HG03108 (cell line): ENCODE measurements around the gene TUBAL3.
"Not testable (repeated sequence)": the region's sequence is repeated elsewhere in the genome, so short reads cannot be mapped to it uniquely, and the experiment has no call there.

ENCODE experiments used
- ATAC-seq: cut with Tn5 transposase; IDR thresholded peaks from one replicate; pipeline ENCODE4 v1.9.1; 2021; ENCODE audit warnings: moderate library complexity; ENCODE audit not compliant: unreplicated experiment

The TUBAL3 gene

GRCh38 chr10:5424751-5425150 lies 20.1 kb upstream of the TUBAL3 start:
- ATAC-seq = no peak

GRCh38 chr10:5423771-5424170 lies 19.1 kb upstream of the TUBAL3 start:
- no peak for ATAC-seq

- ATAC-seq = no peak
Measured at GRCh38 chr10:5419466-5420094, 15.0 kb upstream of the TUBAL3 start.

- no peak for ATAC-seq
Measured at GRCh38 chr10:5418584-5418983, 14.0 kb upstream of the TUBAL3 start.

GRCh38 chr10:5416981-5417380 lies 12.4 kb upstream of the TUBAL3 start:
- ATAC-seq = no peak

- no peak for ATAC-seq
Measured at GRCh38 chr10:5413012-5413938, 8.6 kb upstream of the TUBAL3 start.

- ATAC-seq = peak; percentile 98
Measured at GRCh38 chr10:5412277-5412941, 7.8 kb upstream of the TUBAL3 start, which contains the start of gene NET1. NET1 (plus strand) TSS chr10:5412557; CDS start chr10:5412693, 136 bp downstream.

- no peak for ATAC-seq
Measured at GRCh38 chr10:5411941-5412276, 7.3 kb upstream of the TUBAL3 start.

- ATAC-seq = not testable (repeated sequence)
Measured at GRCh38 chr10:5410787-5411186, 6.2 kb upstream of the TUBAL3 start.

- ATAC-seq = no peak
Measured at GRCh38 chr10:5406918-5407317, 2.3 kb upstream of the TUBAL3 start.

GRCh38 chr10:5402798-5403197 lies 1.8 kb downstream of the TUBAL3 start:
- no peak for ATAC-seq

GRCh38 chr10:5400468-5401240 lies 4.0 kb downstream of the TUBAL3 start:
- ATAC-seq = no peak

GRCh38 chr10:5399332-5399731 lies 5.3 kb downstream of the TUBAL3 start:
- ATAC-seq = no peak

- no peak for ATAC-seq
Measured at GRCh38 chr10:5396556-5397300, 7.9 kb downstream of the TUBAL3 start.

GRCh38 chr10:5395168-5395567 lies 9.5 kb downstream of the TUBAL3 start:
- no peak for ATAC-seq

- ATAC-seq = no peak
Measured at GRCh38 chr10:5393529-5393928, 11.1 kb downstream of the TUBAL3 start.

- ATAC-seq = no peak
Measured at GRCh38 chr10:5391790-5392189, 12.8 kb downstream of the TUBAL3 start.

- ATAC-seq = no peak
Measured at GRCh38 chr10:5390607-5391205, 13.9 kb downstream of the TUBAL3 start.

- ATAC-seq = no peak
Measured at GRCh38 chr10:5387169-5387568, 17.5 kb downstream of the TUBAL3 start.

- ATAC-seq = no peak
Measured at GRCh38 chr10:5385224-5385623, 19.4 kb downstream of the TUBAL3 start.
